Loucy (cell line): ENCODE results near the gene STPG3.

Experiments used
- H2AFZ ChIP-seq: fragments of 200-600 bp; sonication (generic); 2 replicates; pipeline ENCODE4 v1.6.0; 2016; ENCODE audit warnings: antibody characterized with exemption, mild to moderate bottlenecking, low read length, moderate library complexity
- H3F3A ChIP-seq: fragments of 200-600 bp; 2 replicates; pipeline ENCODE4 v1.6.0; 2016; ENCODE audit warnings: antibody characterized with exemption, low read depth, mild to moderate bottlenecking
- H3K27me3 ChIP-seq: fragments of 200-600 bp; sonication (generic); 2 replicates; pipeline ENCODE4 v1.6.1; 2014; ENCODE audit warnings: low read length, mild to moderate bottlenecking; ENCODE audit not compliant: insufficient read depth, poor library complexity, severe bottlenecking
- H3K36me3 ChIP-seq: fragments of 200-600 bp; sonication (generic); 2 replicates; pipeline ENCODE4 v1.6.1; 2016; ENCODE audit warnings: low read length; ENCODE audit not compliant: insufficient read depth
- H3K4me1 ChIP-seq: fragments of 200-600 bp; sonication (generic); 2 replicates; pipeline ENCODE4 v1.5.1; 2014; ENCODE audit warnings: low read length, mild to moderate bottlenecking; ENCODE audit not compliant: insufficient read depth, poor library complexity, severe bottlenecking
- H3K4me2 ChIP-seq: fragments of 200-600 bp; sonication (generic); 2 replicates; pipeline ENCODE4 v1.6.0; 2014; ENCODE audit warnings: antibody characterized with exemption, low read length, low read depth, mild to moderate bottlenecking; ENCODE audit not compliant: poor library complexity, severe bottlenecking
- H3K4me3 ChIP-seq: fragments of 200-600 bp; sonication (generic); 2 replicates; pipeline ENCODE4 v1.5.1; 2014; ENCODE audit warnings: low read length, mild to moderate bottlenecking, mixed read lengths; ENCODE audit not compliant: poor library complexity, severe bottlenecking
- H3K79me2 ChIP-seq: fragments of 200-600 bp; sonication (generic); 2 replicates; pipeline ENCODE4 v1.6.1; 2014; ENCODE audit warnings: low read length; ENCODE audit not compliant: insufficient read depth
- H3K9ac ChIP-seq: fragments of 200-600 bp; sonication (generic); 2 replicates; pipeline ENCODE4 v1.6.0; 2014; ENCODE audit warnings: mild to moderate bottlenecking, low read depth, low read length, moderate library complexity; ENCODE audit not compliant: poor library complexity, severe bottlenecking
- H3K9me2 ChIP-seq: fragments of 200-600 bp; sonication (generic); replicated peaks from 2 replicates; pipeline ENCODE4 v1.6.1; 2016; ENCODE audit warnings: low read depth, low read length, mixed read lengths
- H3K9me3 ChIP-seq: fragments of 200-600 bp; sonication (generic); 2 replicates; pipeline ENCODE4 v1.6.1; 2014; ENCODE audit warnings: mild to moderate bottlenecking, antibody characterized with exemption, low read length, low read depth; ENCODE audit not compliant: insufficient read depth
- H4K20me1 ChIP-seq: fragments of 200-600 bp; sonication (generic); 2 replicates; pipeline ENCODE4 v1.6.0; 2014; ENCODE audit warnings: antibody characterized with exemption, low read length, mild to moderate bottlenecking; ENCODE audit not compliant: insufficient read depth, poor library complexity, severe bottlenecking
- CTCF ChIP-seq: fragments of 200-600 bp; sonication (generic); conservative IDR thresholded peaks from 2 replicates; pipeline ENCODE4 v1.5.1; 2014; ENCODE audit warnings: mild to moderate bottlenecking, antibody characterized with exemption, low read length
- EZH2phosphoT487 ChIP-seq: fragments of 200-600 bp; IDR thresholded peaks from 2 replicates; pipeline ENCODE4 v1.6.1; 2018; ENCODE audit warnings: antibody characterized with exemption, mild to moderate bottlenecking, moderate library complexity, borderline replicate concordance

The STPG3 gene

GRCh38 chr9:137225699-137226331 is 25.3 kb upstream of the STPG3 start:
- H3K9me3 ChIP-seq: no peaks in the 10 kb centered on the region
- H3K4me2 ChIP-seq: peak overlapping the region; percentile 98
- H2AFZ ChIP-seq: no peak overlapping the region
- no peak overlapping the region for H3K4me3 ChIP-seq
- H4K20me1 ChIP-seq: no peaks in the 10 kb centered on the region
- H3F3A ChIP-seq: no peaks in the 10 kb centered on the region
- H3K27me3 ChIP-seq: no peaks in the 10 kb centered on the region
- H3K9me2 ChIP-seq: no peaks in the 10 kb centered on the region
- peak overlapping the region; percentile 97 for H3K9ac ChIP-seq
- H3K36me3 ChIP-seq: no peaks in the 10 kb centered on the region
- H3K79me2 ChIP-seq: no peaks in the 10 kb centered on the region
- TF ChIP-seq CTCF (no peak), EZH2phosphoT487 (no peak)
- H3K4me1 ChIP-seq: peaks cover 21% of the 10 kb centered on the region

GRCh38 chr9:137226338-137227053 is 24.6 kb upstream of the STPG3 start:
- H3K27me3 ChIP-seq: no peaks in the 10 kb centered on the region
- H4K20me1 ChIP-seq: no peaks in the 10 kb centered on the region
- H3K4me2 ChIP-seq: no peak overlapping the region
- H3F3A ChIP-seq: no peaks in the 10 kb centered on the region
- no peak for TF ChIP-seq EZH2phosphoT487
- no peak overlapping the region for H2AFZ ChIP-seq
- H3K4me3 ChIP-seq: no peak overlapping the region
- H3K79me2 ChIP-seq: no peaks in the 10 kb centered on the region
- H3K36me3 ChIP-seq: no peaks in the 10 kb centered on the region
- peak overlapping the region; percentile 36 for H3K9ac ChIP-seq
- H3K9me2 ChIP-seq: no peaks in the 10 kb centered on the region
- H3K9me3 ChIP-seq: no peaks in the 10 kb centered on the region
- H3K4me1 ChIP-seq: peaks cover 21% of the 10 kb centered on the region

GRCh38 chr9:137227054-137227852 is 23.8 kb upstream of the STPG3 start, which contains the start of gene RNF224:
RNF224 (plus strand) TSS chr9:137227502; CDS start chr9:137228336, 834 bp downstream.
- Histone ChIP-seq H3K9ac (peak within 1 kb of the TSS; percentile 36), H3F3A (no peaks in the 10 kb centered on the region)

More at GRCh38 chr9:137227054-137227852, 23.8 kb upstream of the STPG3 start, which contains the start of gene RNF224:
- Histone ChIP-seq H3K36me3 (no peaks in the 10 kb centered on the region), H3K4me3 (no peak within 1 kb of the TSS), H3K9me3 (no peaks in the 10 kb centered on the region), H3K4me2 (no peak within 1 kb of the TSS), H3K9me2 (no peaks in the 10 kb centered on the region), H4K20me1 (no peaks in the 10 kb centered on the region), H3K4me1 (peaks cover 21% of the 10 kb centered on the region), H3K27me3 (no peaks in the 10 kb centered on the region), H2AFZ (no peak within 1 kb of the TSS), H3K79me2 (no peaks in the 10 kb centered on the region)
- TF ChIP-seq EZH2phosphoT487: no peak
- peak; percentile 89 for TF ChIP-seq CTCF
